Naive thymus-derived CD8-positive, alpha-beta T cell (primary cell): ENCODE results near the gene NEUROG2. TPM values are rescaled to one million over a fixed set of nuclear protein-coding genes. Genes with fewer than 3 reads are reported as not detected.

Experiments used
- ATAC-seq, 2 donors: fragments of 150-1000 bp; cut with Tn5 transposase in 1 of 2; sonication (Bioruptor Pico), chemical (Tn5 transposase) in 1 of 2; 1 replicate in 1 of 2; 2 replicates in 1 of 2; pipeline ENCODE4 v1.10.0; 2021; ENCODE audit warnings: mild to moderate bottlenecking in 2 of 2, moderate library complexity in 2 of 2
- POLR2A ChIA-PET: fragments of 350-600 bp; sonication (Branson Sonifier 250); formaldehyde crosslinking; loops from one replicate; lab custom pipeline; 2021; ENCODE audit warnings: antibody characterized with exemption; lab: Charles Lee
- DNase-seq, 10 donors: peaks; one replicate each; pipeline versions ENCODE4 v3.0.0 to v3.0.0-alpha.2; 2020 to 2022
- H3K27ac Mint-ChIP-seq, 10 donors: one replicate each; pipeline ENCODE4 v1.8.0; 2020 to 2022; ENCODE audit warnings: mild to moderate bottlenecking in 10 of 10, mixed read lengths in 10 of 10, moderate library complexity in 4 of 10, inconsistent platforms in 1 of 10
- H3K27me3 Mint-ChIP-seq, 5 donors: one replicate each; pipeline ENCODE4 v1.8.0; 2021 to 2022; ENCODE audit warnings: mixed read lengths in 5 of 5
- H3K36me3 Mint-ChIP-seq, 3 donors: one replicate each; pipeline ENCODE4 v1.8.0; 2020 to 2022; ENCODE audit warnings: mixed read lengths in 3 of 3, mild to moderate bottlenecking in 2 of 3, inconsistent platforms in 1 of 3
- H3K4me1 Mint-ChIP-seq, 4 donors: one replicate each; pipeline ENCODE4 v1.8.0; 2021 to 2022; ENCODE audit warnings: mixed read lengths in 4 of 4
- H3K4me3 Mint-ChIP-seq, 10 donors: one replicate each; pipeline ENCODE4 v1.8.0; 2020 to 2022; ENCODE audit warnings: mild to moderate bottlenecking in 10 of 10, mixed read lengths in 10 of 10, moderate library complexity in 6 of 10, inconsistent platforms in 1 of 10
- H3K9me3 Mint-ChIP-seq, 9 donors: one replicate each; pipeline ENCODE4 v1.8.0; 2020 to 2022; ENCODE audit warnings: mixed read lengths in 9 of 9, mild to moderate bottlenecking in 3 of 9, inconsistent platforms in 1 of 9, moderate library complexity in 1 of 9
- polyA plus RNA-seq, 3 donors: library from polyadenylated mRNA; unstranded; fragments of 300-500 nt; fragmentation: Illumina TruSeq; gene quantifications; one replicate each; pipeline ENCODE4 v1.2.3, GENCODE V29; 2021
- total RNA-seq, 8 experiments: library from RNA in 2 of 8; stranded (reverse) in 2 of 8; gene quantifications; one replicate each; pipeline ENCODE4 v1.2.3 and lab custom pipeline; 2021 to 2026

The NEUROG2 gene
- total and polyA plus RNA-seq, 5 experiments from 2014 or later = not detected

DNA sequence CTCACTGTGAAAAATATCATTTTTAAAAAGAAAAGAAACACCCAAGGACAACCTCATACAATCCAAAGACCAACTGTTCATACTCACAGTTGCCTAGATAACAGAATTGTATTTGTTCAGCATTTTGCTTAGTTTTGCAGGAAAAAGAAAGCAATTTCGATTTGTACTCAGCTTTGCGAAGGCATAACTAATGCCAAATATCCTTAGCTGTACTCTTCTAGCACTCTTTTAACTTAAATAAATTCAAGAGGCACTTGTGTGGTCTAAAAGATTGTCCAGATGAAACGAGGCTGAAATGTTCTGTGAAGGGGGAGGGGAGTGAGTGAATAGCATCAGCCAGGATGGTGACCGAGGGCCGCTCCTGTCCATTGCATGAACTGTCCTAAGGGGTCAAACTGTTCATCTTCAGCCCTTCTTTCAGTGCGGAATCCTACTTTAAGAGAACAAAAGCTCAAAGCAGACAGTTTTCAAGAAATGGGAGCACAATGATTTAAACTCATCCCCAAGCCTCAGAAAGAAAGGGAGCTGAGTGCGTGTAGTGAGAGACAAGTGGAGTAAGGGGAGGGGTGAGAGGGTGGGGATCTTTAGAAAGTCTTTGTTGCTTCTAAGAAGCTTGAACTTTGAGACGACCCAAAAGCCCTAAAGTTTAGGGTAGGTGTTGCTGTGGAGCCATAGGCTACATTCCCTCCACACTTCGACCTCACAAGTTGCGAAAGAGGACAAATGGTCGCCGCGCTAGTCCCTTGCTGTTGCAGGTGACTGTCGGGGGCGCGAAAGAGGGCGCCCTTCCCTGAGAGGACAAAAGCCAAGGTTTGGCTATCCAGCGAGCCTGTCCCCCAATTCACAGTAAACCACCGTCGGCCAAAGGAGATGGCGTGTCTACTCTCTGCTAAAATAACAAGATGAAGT lies 4.0 kb upstream of the NEUROG2 start:
- Mint-ChIP-seq H3K27ac (peak overlapping the region in 1 of 10 donors; percentile 24), H3K4me3 (peak overlapping the region in 3 of 10 donors; percentile 23 to 35 (median 32)), H3K9me3 (peaks cover 0 to 24% (median 5%) of the 10 kb centered on the region in 9 donors), H3K36me3 (peaks cover 3 to 27% (median 11%) of the 10 kb centered on the region in 3 donors), H3K4me1 (peaks cover 26 to 71% (median 57%) of the 10 kb centered on the region in 4 donors), H3K27me3 (peaks cover 62 to 87% (median 79%) of the 10 kb centered on the region in 5 donors)
- POLR2A ChIA-PET = no interaction called here
- DNase-seq (no peak), ATAC-seq (no peak)

DNA sequence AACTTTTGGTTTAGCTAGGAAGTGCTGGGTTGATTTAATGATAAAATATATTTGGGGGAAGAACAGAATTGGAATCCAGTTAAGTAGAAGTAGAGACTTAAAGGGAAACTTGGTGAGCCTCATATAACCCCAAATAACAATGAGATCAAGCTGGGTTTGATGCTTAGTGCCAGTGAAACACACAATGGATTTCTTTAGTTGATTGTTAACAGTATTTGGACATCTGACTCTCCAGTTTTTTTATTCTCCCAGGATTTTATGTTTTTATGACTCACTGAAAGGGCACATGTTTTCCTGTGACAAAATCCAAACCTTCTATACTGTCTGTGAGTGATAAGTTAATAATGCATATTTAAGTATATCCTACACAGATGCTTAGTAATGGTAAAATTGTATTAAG lies 2.7 kb upstream of the NEUROG2 start:
- no peak for DNase-seq
- peak overlapping the region in 1 of 10 donors; percentile 93 for H3K4me3 Mint-ChIP-seq
- ATAC-seq = no peak
- peaks cover 72 to 100% (median 88%) of the 10 kb centered on the region in 5 donors for H3K27me3 Mint-ChIP-seq
- peaks cover 3 to 27% (median 11%) of the 10 kb centered on the region in 3 donors for H3K36me3 Mint-ChIP-seq
- peak overlapping the region in 1 of 10 donors; percentile 5 for H3K27ac Mint-ChIP-seq
- POLR2A ChIA-PET = no interaction called here
- peaks cover 0 to 26% (median 5%) of the 10 kb centered on the region in 9 donors for H3K9me3 Mint-ChIP-seq
- peaks cover 32 to 83% (median 62%) of the 10 kb centered on the region in 4 donors for H3K4me1 Mint-ChIP-seq

DNA sequence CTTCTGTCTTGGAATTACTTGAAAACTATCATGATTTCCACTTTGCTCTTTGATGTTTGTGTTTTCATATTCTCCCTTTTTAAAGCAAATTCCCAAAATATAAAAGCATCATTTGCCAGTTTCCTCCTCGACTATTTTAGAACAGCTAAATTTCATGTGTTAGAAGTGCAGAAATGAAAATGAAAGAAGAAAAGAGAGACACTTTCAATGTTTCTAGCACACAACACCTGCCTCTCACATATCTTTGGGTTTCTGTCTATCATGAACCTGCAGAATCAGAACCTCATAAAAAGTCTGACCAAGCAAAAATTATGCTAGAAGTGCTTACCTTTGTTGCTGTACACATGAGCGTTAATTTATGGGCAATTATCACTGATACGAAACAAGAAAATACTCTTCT lies 1.9 kb upstream of the NEUROG2 start:
- H3K36me3 Mint-ChIP-seq = peaks cover 3 to 27% (median 9%) of the 10 kb centered on the region in 3 donors
- DNase-seq (no peak), ATAC-seq (no peak)
- peaks cover 72 to 100% (median 85%) of the 10 kb centered on the region in 5 donors for H3K27me3 Mint-ChIP-seq
- peaks cover 28 to 77% (median 56%) of the 10 kb centered on the region in 4 donors for H3K4me1 Mint-ChIP-seq
- POLR2A ChIA-PET = no interaction called here
- H3K4me3 Mint-ChIP-seq = peak overlapping the region in 9 of 10 donors; percentile 26 to 93 (median 76)
- peaks cover 0 to 30% (median 3%) of the 10 kb centered on the region in 9 donors for H3K9me3 Mint-ChIP-seq
- no peak overlapping the region for H3K27ac Mint-ChIP-seq

DNA sequence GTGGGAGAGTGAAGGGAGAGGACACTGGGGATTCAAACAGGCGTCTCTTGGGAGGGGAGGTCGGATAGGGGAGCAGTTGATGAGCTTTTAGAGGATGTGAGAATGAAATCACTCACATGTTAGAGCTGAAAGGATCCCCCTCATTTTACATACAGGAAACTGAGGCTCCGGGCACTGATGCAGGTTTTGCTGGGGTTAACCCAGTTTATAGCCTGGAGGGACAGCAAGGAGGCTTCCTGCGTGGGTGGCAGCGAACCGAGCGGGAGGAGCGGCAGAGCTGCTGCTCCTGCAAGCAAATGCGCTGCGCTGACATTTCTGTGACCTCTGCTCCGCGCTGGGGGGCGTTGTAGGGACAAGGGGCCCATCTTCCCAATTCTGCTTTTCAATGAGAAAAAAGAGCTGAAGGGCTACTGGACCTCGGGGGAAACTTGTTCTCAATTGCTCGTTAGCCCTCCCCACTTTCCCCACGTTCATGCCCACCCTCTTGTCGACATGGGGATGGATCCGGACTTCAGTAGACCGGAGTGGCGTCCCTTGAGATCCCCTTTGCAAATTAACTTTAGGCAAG lies 1.2 kb upstream of the NEUROG2 start:
- ATAC-seq (no peak), DNase-seq (no peak)
- Mint-ChIP-seq H3K36me3 (peaks cover 5 to 25% (median 9%) of the 10 kb centered on the region in 3 donors), H3K27me3 (peaks cover 76 to 100% (median 87%) of the 10 kb centered on the region in 5 donors), H3K4me1 (peaks cover 28 to 75% (median 52%) of the 10 kb centered on the region in 4 donors), H3K27ac (peak overlapping the region in 2 of 10 donors; percentile 24 to 53), H3K4me3 (peak overlapping the region; percentile 55 to 93 (median 76)), H3K9me3 (peaks cover 0 to 36% (median 6%) of the 10 kb centered on the region in 9 donors)
- POLR2A ChIA-PET = no interaction called here

DNA sequence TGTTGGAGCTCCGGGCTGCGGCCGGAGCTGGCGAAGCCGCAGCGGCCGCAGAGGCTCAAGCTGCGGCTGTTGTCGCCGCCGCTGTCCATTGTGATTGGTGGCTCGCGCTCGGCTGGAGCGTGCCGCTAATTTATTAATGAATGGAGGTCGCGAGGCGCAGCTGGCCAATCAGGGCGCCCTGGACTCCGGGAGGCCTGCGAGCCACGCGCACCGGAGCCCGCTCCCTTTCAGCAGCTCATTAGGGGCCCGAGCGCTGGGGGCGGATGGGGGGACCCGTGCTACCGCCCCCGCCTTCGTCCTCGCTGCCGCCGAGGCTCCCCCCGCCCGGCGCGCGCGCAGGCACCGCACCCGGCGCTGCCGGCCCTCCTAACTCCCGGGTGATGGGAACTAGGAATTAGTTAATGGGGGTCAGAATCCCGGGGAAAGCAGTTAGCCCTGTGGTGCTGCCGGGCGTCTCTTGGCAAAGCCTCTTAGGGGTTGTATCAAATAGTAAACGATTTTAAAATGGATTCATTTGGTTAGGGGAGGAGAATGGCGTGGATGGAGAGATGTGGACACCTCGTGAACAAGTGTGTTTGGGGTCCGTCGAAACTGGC lies 589 bp upstream of the NEUROG2 start:
- DNase-seq (no peak), ATAC-seq (no peak)
- Mint-ChIP-seq H3K36me3 (peaks cover 6 to 26% (median 8%) of the 10 kb centered on the region in 3 donors), H3K27me3 (peaks cover 76 to 100% (median 87%) of the 10 kb centered on the region in 5 donors), H3K27ac (peak overlapping the region in 1 of 10 donors; percentile 53), H3K4me3 (peak overlapping the region; percentile 68 to 96 (median 94)), H3K9me3 (peaks cover 0 to 42% (median 10%) of the 10 kb centered on the region in 9 donors), H3K4me1 (peaks cover 29 to 80% (median 52%) of the 10 kb centered on the region in 4 donors)
- POLR2A ChIA-PET = no interaction called here

DNA sequence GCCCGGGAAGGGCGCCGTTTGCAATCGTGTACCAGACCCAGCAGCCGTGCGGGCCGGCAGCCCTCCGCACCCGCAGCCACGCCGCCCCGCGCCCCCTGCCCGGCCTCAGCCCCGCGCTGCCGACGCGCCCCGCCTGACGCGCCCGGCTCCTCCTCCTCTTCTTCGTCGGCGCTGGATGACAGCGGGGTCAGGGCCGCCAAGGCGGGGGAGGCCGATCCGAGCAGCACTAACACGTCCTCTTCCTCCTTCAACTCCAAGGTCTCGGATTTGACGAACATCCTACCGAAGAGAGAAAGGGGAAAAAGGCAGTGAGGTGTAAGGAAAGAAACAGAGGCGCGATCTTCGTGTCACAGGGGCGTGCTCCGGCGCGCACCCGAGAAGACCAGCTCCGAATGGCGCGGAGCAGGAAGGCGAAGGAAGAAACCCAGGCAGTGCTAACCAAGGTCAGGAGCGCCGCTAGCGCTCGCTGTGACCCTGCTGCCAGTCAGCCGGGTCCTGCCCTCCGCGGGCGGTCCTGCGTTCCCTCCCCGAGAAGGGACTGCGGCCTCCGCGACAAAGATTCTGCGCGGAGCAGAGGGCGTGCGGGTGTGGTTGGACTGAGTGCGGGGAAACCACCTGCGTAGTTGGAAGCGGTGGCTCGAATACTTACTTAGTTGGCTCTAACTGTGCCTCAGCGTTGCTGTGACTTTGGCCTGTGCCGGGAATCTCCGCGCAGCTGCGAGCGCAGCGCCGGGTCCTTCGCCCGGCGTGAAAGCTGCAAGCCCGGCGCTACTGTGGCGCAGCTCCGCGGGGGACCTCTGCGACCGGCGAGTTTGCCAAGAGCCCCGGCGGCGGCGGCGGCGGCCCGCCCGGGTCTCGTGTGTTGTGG lies 548 bp downstream of the NEUROG2 start:
- Mint-ChIP-seq H3K27ac (peak overlapping the region in 4 of 10 donors; percentile 65 to 80 (median 71)), H3K4me3 (peak overlapping the region; percentile 86 to 96 (median 94)), H3K4me1 (peaks cover 37 to 76% (median 52%) of the 10 kb centered on the region in 4 donors), H3K36me3 (peaks cover 6 to 31% (median 8%) of the 10 kb centered on the region in 3 donors), H3K9me3 (peaks cover 0 to 47% (median 12%) of the 10 kb centered on the region in 9 donors), H3K27me3 (peaks cover 71 to 100% (median 83%) of the 10 kb centered on the region in 5 donors)
- peak; percentile 62 to 75 for ATAC-seq
- peak in 4 of 10 donors; percentile 28 to 49 (median 42) for DNase-seq
- POLR2A ChIA-PET = interaction anchor here (1.0 kb wide), 1 partner anchor 9 kb away, joined by 3 read pairs; no protein-coding TSS in a partner anchor

DNA sequence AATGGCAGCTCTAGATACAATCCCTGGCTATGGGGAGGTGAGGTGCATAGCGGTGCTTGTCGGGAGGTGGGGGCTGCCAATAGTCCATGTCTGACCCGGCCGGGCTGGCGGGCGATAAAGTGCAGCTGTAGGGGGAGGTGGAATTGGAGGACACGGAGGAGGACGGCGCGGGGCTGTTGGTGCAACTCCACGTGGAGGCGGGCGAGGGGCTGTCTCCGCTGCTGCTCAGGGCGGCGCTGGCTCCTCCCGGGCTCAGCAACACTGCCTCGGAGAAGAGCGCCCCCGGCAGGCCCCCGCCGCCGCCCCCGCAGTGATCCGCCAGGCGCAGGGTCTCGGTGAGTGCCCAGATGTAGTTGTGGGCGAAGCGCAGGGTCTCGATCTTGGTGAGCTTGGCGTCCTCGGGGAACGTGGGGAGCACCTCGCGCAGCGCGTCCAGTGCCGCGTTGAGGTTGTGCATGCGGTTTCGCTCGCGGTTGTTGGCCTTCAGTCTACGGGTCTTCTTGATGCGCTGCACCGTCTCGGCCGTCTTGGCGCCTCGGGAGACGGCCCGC lies 1.3 kb downstream of the NEUROG2 start:
- Mint-ChIP-seq H3K9me3 (peaks cover 0 to 40% (median 10%) of the 10 kb centered on the region in 9 donors), H3K27me3 (peaks cover 69 to 100% (median 80%) of the 10 kb centered on the region in 5 donors), H3K36me3 (peaks cover 3 to 24% (median 8%) of the 10 kb centered on the region in 3 donors), H3K4me3 (peak overlapping the region; percentile 68 to 96 (median 85)), H3K27ac (no peak overlapping the region), H3K4me1 (peaks cover 37 to 72% (median 55%) of the 10 kb centered on the region in 4 donors)
- no peak for DNase-seq
- POLR2A ChIA-PET = interaction anchor here (1.0 kb wide), 1 partner anchor 9 kb away, joined by 3 read pairs; no protein-coding TSS in a partner anchor
- peak in 1 of 2 donors; percentile 5 for ATAC-seq

DNA sequence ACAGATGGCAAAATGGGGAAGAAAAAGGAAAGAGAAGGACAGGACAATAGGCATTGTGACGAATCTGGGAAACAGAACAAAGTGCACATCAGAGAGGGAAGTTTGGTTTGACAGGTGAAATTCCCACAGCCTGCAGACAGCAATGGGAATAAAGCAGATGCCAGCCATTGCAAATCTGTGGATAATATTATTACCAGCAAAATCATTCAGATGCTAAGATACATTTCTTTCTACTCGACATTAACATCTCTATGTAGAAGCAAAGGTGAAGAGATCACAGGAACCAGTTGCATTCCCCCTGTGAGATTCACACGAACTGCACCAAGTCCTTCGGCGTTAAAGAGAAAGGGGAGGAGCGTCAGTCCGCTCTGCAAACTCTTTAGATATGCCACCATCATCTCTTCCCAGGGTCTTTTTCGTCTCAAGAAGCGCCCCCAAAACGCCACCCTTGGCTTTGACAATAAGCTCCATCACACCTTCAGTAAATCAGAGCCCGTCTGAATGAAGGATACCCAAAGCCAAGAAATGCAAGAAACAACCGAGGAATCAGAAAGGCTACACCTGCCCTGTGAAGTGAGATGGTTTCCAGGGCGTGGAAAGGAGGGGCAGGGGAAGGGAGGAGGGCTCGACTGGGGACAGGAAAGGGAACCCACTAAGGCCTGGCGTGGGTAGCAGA lies 1.9 kb downstream of the NEUROG2 start:
- H3K27ac Mint-ChIP-seq = peak overlapping the region in 1 of 10 donors; percentile 19
- peaks cover 70 to 100% (median 82%) of the 10 kb centered on the region in 5 donors for H3K27me3 Mint-ChIP-seq
- H3K4me1 Mint-ChIP-seq = peaks cover 42 to 75% (median 60%) of the 10 kb centered on the region in 4 donors
- peaks cover 0 to 36% (median 10%) of the 10 kb centered on the region in 9 donors for H3K9me3 Mint-ChIP-seq
- ATAC-seq (no peak), DNase-seq (no peak)
- peaks cover 0 to 20% (median 8%) of the 10 kb centered on the region in 3 donors for H3K36me3 Mint-ChIP-seq
- peak overlapping the region; percentile 57 to 93 (median 83) for H3K4me3 Mint-ChIP-seq
- POLR2A ChIA-PET = no interaction called here

DNA sequence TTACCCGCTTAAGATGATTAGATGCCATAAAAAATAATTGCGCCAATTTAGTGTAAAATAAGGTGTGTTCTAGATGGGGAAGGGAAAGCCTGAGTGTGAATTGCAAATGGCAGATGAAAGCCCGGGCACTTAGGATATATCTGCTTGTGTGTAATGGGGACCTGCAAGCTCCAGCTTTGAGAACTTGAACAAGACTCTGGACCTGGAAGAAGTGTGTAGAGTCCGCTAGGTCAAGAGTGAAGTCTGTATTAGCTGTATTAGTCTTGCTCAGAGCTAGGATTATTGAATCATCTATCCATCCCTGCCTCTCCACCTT lies 4.2 kb downstream of the NEUROG2 start:
- H3K9me3 Mint-ChIP-seq = peaks cover 0 to 29% (median 10%) of the 10 kb centered on the region in 9 donors
- POLR2A ChIA-PET = interaction anchor here (0.6 kb wide), 1 partner anchor 10 kb away, joined by 3 read pairs; no protein-coding TSS in a partner anchor
- ATAC-seq (no peak), DNase-seq (no peak)
- H3K4me1 Mint-ChIP-seq = peaks cover 32 to 66% (median 50%) of the 10 kb centered on the region in 4 donors
- peaks cover 62 to 100% (median 76%) of the 10 kb centered on the region in 5 donors for H3K27me3 Mint-ChIP-seq
- no peak overlapping the region for H3K27ac Mint-ChIP-seq
- H3K4me3 Mint-ChIP-seq = peak overlapping the region in 6 of 10 donors; percentile 23 to 75 (median 63)
- peaks cover 0 to 12% (median 7%) of the 10 kb centered on the region in 3 donors for H3K36me3 Mint-ChIP-seq

DNA sequence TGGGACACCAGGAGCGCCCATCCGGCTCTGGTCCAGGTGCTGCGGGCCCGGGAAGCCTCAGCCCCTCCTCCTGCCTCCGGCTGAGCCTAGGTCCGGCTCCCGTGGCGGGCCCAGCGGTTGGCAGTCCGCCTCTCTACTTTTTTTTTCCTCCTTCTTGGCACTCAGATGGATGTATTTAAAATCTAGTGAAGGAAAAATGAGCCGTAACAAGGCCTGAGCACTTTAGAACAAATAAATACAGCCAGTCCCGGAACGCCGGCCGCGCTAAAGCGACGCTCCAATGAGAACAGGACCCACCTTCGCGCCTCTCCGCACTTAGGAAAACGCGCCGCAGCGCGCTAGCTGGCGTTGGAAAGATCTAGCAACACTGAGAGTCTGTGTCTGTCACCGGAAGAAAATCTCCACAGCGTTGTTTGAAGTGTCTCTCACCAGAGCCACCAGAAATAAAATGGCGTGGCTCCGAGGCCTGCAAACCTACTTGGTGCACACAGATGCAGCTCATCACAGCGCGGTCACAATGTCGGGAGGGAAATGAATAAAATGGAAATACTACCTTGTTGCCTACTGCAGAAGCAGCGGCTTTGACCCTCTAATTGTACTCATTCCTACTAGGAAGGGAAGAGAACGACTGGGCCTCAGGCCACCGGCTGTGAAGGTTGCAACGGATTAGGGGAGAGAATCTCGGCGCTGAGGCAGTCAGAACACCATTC lies 4.7 kb downstream of the NEUROG2 start:
- Mint-ChIP-seq H3K36me3 (peaks cover 0 to 12% (median 7%) of the 10 kb centered on the region in 3 donors), H3K4me3 (peak overlapping the region; percentile 47 to 80 (median 63)), H3K27ac (peak overlapping the region in 1 of 10 donors; percentile 15), H3K9me3 (peaks cover 0 to 29% (median 10%) of the 10 kb centered on the region in 9 donors), H3K27me3 (peaks cover 63 to 100% (median 77%) of the 10 kb centered on the region in 5 donors), H3K4me1 (peaks cover 31 to 61% (median 47%) of the 10 kb centered on the region in 4 donors)
- no peak for ATAC-seq
- DNase-seq = no peak
- POLR2A ChIA-PET = no interaction called here
